ENCODE data around the gene TC2N.

The TC2N gene

GRCh38 chr14:91731986-91732385, 135.3 kb downstream of the TC2N start, which contains the start of gene CATSPERB:
Gene CATSPERB (minus strand): TSS chr14:91732086. CDS start chr14:91729479, 2,607 bp downstream.
- no peak for ATAC-seq
- TF ChIP-seq CSRNP3 (CRISPR knock-in tag; IDR thresholded peaks at IDR 0.05) = no peak
- TF ChIP-seq TSHZ2 (CRISPR knock-in tag; IDR thresholded peaks at IDR 0.05) = no peak
- no peak for TF ChIP-seq SNAI2 (CRISPR knock-in tag; IDR thresholded peaks at IDR 0.05)
- TF ChIP-seq ISL1 (CRISPR knock-in tag; IDR thresholded peaks at IDR 0.05) = no peak
- TF ChIP-seq ZC3H10 (CRISPR knock-in tag; IDR thresholded peaks at IDR 0.05) = no peak
- TF ChIP-seq BACH2 (CRISPR knock-in tag; IDR thresholded peaks at IDR 0.05; ENCODE audit: borderline replicate concordance) = no peak
- TF ChIP-seq OSR1 (CRISPR knock-in tag; IDR thresholded peaks at IDR 0.05) = no peak
- TF ChIP-seq ZNF70 (CRISPR knock-in tag; IDR thresholded peaks at IDR 0.05) = no peak
- TF ChIP-seq ZNF8 (CRISPR knock-in tag; IDR thresholded peaks at IDR 0.05) = no peak
- TF ChIP-seq TCF4 (CRISPR knock-in tag; IDR thresholded peaks at IDR 0.05; ENCODE audit: borderline replicate concordance) = no peak
- TF ChIP-seq PPARA (CRISPR knock-in tag; IDR thresholded peaks at IDR 0.05; ENCODE audit: borderline replicate concordance) = no peak
- no peak for TF ChIP-seq PATZ1 (CRISPR knock-in tag; IDR thresholded peaks at IDR 0.05; ENCODE audit: borderline replicate concordance)

GRCh38 chr14:91731018-91731417, 136.3 kb downstream of the TC2N start:
- no peak for ATAC-seq

More at GRCh38 chr14:91731018-91731417, 136.3 kb downstream of the TC2N start:
- TF ChIP-seq CSDC2 (CRISPR knock-in tag; IDR thresholded peaks at IDR 0.05) = no peak
- TF ChIP-seq ZNF8 (CRISPR knock-in tag; IDR thresholded peaks at IDR 0.05) = no peak
- no peak for TF ChIP-seq PPARA (CRISPR knock-in tag; IDR thresholded peaks at IDR 0.05; ENCODE audit: borderline replicate concordance)
- no peak for TF ChIP-seq OSR1 (CRISPR knock-in tag; IDR thresholded peaks at IDR 0.05)
- TF ChIP-seq TSHZ2 (CRISPR knock-in tag; IDR thresholded peaks at IDR 0.05) = no peak
- TF ChIP-seq SNAI2 (CRISPR knock-in tag; IDR thresholded peaks at IDR 0.05) = no peak
- no peak for TF ChIP-seq PATZ1 (CRISPR knock-in tag; IDR thresholded peaks at IDR 0.05; ENCODE audit: borderline replicate concordance)

All from SK-N-SH treated with all-trans-retinoic acid at 6 μM for 48 hours (cell line).